Tibial nerve (tissue), 4 donors: Measurements from ENCODE around the gene DNAJC5.

Experiments
- EP300 ChIP-seq, 2 donors: sonication (generic); formaldehyde crosslinking; IDR thresholded peaks; one replicate each; pipeline ENCODE4 v1.6.1; 2017; ENCODE audit warnings: antibody characterized with exemption in 2 of 2, mild to moderate bottlenecking in 1 of 2
- POLR2A ChIP-seq, 2 donors: fragments of 450-650 bp; IDR thresholded peaks; one replicate each; pipeline ENCODE4 v1.6.1; 2017; ENCODE audit warnings: antibody characterized with exemption in 2 of 2, mild to moderate bottlenecking in 2 of 2, moderate library complexity in 2 of 2
- TF ChIP-seq, protein P1 (sequence below), 5 experiments: fragments of 200-600 bp in 3 of 5; fragments of 450-650 bp in 2 of 5; sonication (generic) in 3 of 5; IDR thresholded peaks; one replicate each; pipeline ENCODE4 v1.5.1; 2016 to 2019; ENCODE audit warnings: antibody characterized with exemption in 5 of 5, mild to moderate bottlenecking in 3 of 5, moderate library complexity in 2 of 5

DNA sequence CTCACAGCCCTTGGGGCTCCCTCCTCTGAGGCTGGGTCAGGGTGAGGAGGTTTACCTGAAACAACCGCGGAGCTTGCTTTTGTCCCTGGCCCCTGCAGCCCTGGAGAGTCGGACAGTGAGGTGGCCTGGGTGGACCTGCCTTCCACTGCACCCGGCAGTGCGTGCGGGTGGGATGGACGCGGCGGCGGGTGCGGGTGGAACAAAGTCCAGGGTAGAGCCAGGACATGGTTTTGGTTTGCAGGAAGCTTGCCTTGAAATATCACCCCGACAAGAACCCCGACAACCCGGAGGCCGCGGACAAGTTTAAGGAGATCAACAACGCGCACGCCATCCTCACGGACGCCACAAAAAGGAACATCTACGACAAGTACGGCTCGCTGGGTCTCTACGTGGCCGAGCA, 34.1 kb downstream of the DNAJC5 start:
- TF ChIP-seq, protein P1, sequence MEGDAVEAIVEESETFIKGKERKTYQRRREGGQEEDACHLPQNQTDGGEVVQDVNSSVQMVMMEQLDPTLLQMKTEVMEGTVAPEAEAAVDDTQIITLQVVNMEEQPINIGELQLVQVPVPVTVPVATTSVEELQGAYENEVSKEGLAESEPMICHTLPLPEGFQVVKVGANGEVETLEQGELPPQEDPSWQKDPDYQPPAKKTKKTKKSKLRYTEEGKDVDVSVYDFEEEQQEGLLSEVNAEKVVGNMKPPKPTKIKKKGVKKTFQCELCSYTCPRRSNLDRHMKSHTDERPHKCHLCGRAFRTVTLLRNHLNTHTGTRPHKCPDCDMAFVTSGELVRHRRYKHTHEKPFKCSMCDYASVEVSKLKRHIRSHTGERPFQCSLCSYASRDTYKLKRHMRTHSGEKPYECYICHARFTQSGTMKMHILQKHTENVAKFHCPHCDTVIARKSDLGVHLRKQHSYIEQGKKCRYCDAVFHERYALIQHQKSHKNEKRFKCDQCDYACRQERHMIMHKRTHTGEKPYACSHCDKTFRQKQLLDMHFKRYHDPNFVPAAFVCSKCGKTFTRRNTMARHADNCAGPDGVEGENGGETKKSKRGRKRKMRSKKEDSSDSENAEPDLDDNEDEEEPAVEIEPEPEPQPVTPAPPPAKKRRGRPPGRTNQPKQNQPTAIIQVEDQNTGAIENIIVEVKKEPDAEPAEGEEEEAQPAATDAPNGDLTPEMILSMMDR (IDR thresholded peaks at IDR 0.05), result no peak
- TF ChIP-seq POLR2A (IDR thresholded peaks at IDR 0.05), result no peak
- TF ChIP-seq EP300 (IDR thresholded peaks at IDR 0.05), result no peak
